K562 (cell line): ENCODE measurements around the gene STON2. TPM values are rescaled to one million over a fixed set of nuclear protein-coding genes. Genes with fewer than 3 reads are reported as not detected.

ENCODE experiments used
- ELK1 ChIP-seq: sonication (generic); formaldehyde crosslinking; IDR thresholded peaks from 2 replicates; pipeline ENCODE4 v1.8.1; 2022; ENCODE audit warnings: missing genetic modification reagents
- EWSR1 ChIP-seq: fragments of 450-650 bp; IDR thresholded peaks from 2 replicates; pipeline ENCODE4 v1.6.1; 2018; ENCODE audit warnings: borderline replicate concordance, mild to moderate bottlenecking, low read depth, moderate library complexity; ENCODE audit not compliant: partially characterized antibody
- FUS ChIP-seq: fragments of 200-400 bp; formaldehyde crosslinking; optimal IDR thresholded peaks from 2 replicates; pipeline ENCODE3; 2017; ENCODE audit warnings: low read depth, low read length
- MNT ChIP-seq, 2 experiments: fragments of 450-650 bp; conservative IDR thresholded peaks; 2 replicates each; pipeline ENCODE4 v1.6.1; 2017; ENCODE audit warnings: mild to moderate bottlenecking in 2 of 2, moderate library complexity in 2 of 2
- MYC ChIP-seq, 2 experiments: fragments of 250-450 bp in 1 of 2; sonication (Bioruptor Pico) in 1 of 2; IDR thresholded peaks; 2 replicates each; pipeline versions ENCODE4 v1.5.1 to v1.6.1; 2012 to 2021; ENCODE audit warnings: low read depth in 2 of 2, borderline replicate concordance in 1 of 2, improper control_type of control experiment in 1 of 2, low read length in 1 of 2, mild to moderate bottlenecking in 1 of 2, moderate library complexity in 1 of 2
- PATZ1 ChIP-seq: fragments of 250-450 bp; sonication (Bioruptor Pico); IDR thresholded peaks from 2 replicates; pipeline ENCODE4 v1.5.0; 2020; ENCODE audit warnings: mild to moderate bottlenecking, borderline replicate concordance
- PTTG1 ChIP-seq: fragments of 450-650 bp; IDR thresholded peaks from 2 replicates; pipeline ENCODE4 v1.6.1; 2016; ENCODE audit warnings: low read depth, mild to moderate bottlenecking, missing genetic modification characterization, missing compliant biosample characterization
- RAD51 ChIP-seq: fragments of 450-650 bp; IDR thresholded peaks from 2 replicates; pipeline ENCODE4 v1.7.1; 2016; ENCODE audit warnings: low read depth, mild to moderate bottlenecking, borderline replicate concordance
- RBFOX2 ChIP-seq: fragments of 200-400 bp; formaldehyde crosslinking; IDR thresholded peaks from 2 replicates; pipeline ENCODE4 v1.6.1; 2017; ENCODE audit warnings: low read depth, mild to moderate bottlenecking, low read length, moderate library complexity
- TEAD4 ChIP-seq, 2 experiments: sonication (generic) in 1 of 2; formaldehyde crosslinking in 1 of 2; IDR thresholded peaks; 2 replicates each; pipeline versions ENCODE4 v1.6.1 to v1.8.0; 2012 to 2022; ENCODE audit warnings: borderline replicate concordance in 1 of 2, inconsistent platforms in 1 of 2, low read length in 1 of 2, mild to moderate bottlenecking in 1 of 2, missing genetic modification reagents in 1 of 2
- VEZF1 ChIP-seq: fragments of 200-800 bp; sonication (Bioruptor generic); IDR thresholded peaks from 2 replicates; pipeline ENCODE4 v1.6.1; 2017; ENCODE audit warnings: missing genetic modification characterization, missing compliant biosample characterization
- ZNF592 ChIP-seq: fragments of 450-650 bp; IDR thresholded peaks from 2 replicates; pipeline ENCODE4 v1.6.1; 2017; ENCODE audit warnings: antibody characterized with exemption, mild to moderate bottlenecking
- polyA plus RNA-seq, 8 experiments: library from polyadenylated mRNA; depleted of rRNA in 4 of 8; stranded (reverse) in 5 of 8; unstranded in 3 of 8; fragments of >200 nt; fragmentation: Nextera tagmentation in 2 of 8; fragmentation: Illumina TruSeq in 1 of 8; extraction: Ambion mirVana in 2 of 8; extraction: Trizol in 1 of 8; gene quantifications; 2 replicates each; pipeline versions ENCODE4 v1.2.1 to v1.2.3, GENCODE V29; 2011 to 2014; ENCODE audit warnings: inconsistent platforms in 1 of 8, missing spikeins in 1 of 8
- total RNA-seq, 7 experiments: library from RNA; depleted of rRNA in 6 of 7; stranded (reverse); fragments of >200 nt in 6 of 7; fragmentation: Illumina TruSeq in 2 of 7; extraction: Trizol in 2 of 7; gene quantifications; 2 replicates each; pipeline versions ENCODE4 v1.2.1 to v1.2.3, GENCODE V29; 2011 to 2021; ENCODE audit warnings: low replicate concordance in 1 of 7

The STON2 gene
- total and polyA plus RNA-seq, 9 of the 15 experiments (the other 6 are each of a cell fraction or from before 2014, with no cell fraction given): 7.8 to 99.3 (median 53.5) TPM

- TF ChIP-seq ZNF592: peak; percentile 54; the same call in 1 of the 2 replicates
- TF ChIP-seq MNT (conservative IDR thresholded peaks at IDR 0.05): 0 out of 4 replicates have a peak, but pooled peaks of 1 of the 2 experiments have one; percentile 11
- TF ChIP-seq RBFOX2: peak; percentile 79
- peak; percentile 7; the same call in 1 of the 2 replicates for TF ChIP-seq TEAD4 (IDR thresholded peaks at IDR 0.05; ENCODE audit: low read length)
- no peak for TF ChIP-seq TEAD4 (CRISPR knock-in tag; IDR thresholded peaks at IDR 0.05; ENCODE audit: borderline replicate concordance)
- TF ChIP-seq ELK1 (CRISPR knock-in tag): no peak
- no peak for TF ChIP-seq PATZ1
- no peak for TF ChIP-seq PTTG1 (tag)
- no peak for TF ChIP-seq MYC (IDR thresholded peaks at IDR 0.05; ENCODE audit: low read depth, low read length)
- TF ChIP-seq MYC (CRISPR knock-in tag; IDR thresholded peaks at IDR 0.05; ENCODE audit: borderline replicate concordance, low read depth): no peak
- peak; percentile 79 for TF ChIP-seq VEZF1 (CRISPR knock-in tag)
- no peak for TF ChIP-seq RAD51
- no peak for TF ChIP-seq EWSR1
- no peak for TF ChIP-seq FUS
Observed at GRCh38 chr14:81436296-81437138, 36.4 kb upstream of the STON2 start (continued).
